HG02870 (cell line): Measurements from ENCODE around the gene ZNF474.

Experiments used
- ATAC-seq: cut with Tn5 transposase; IDR thresholded peaks from one replicate; pipeline ENCODE4 v1.9.1; 2021; ENCODE audit warnings: mild to moderate bottlenecking, moderate library complexity; ENCODE audit not compliant: unreplicated experiment

Gene ZNF474

GRCh38 chr5:122152266-122152900 is 23.0 kb downstream of the ZNF474 start:
- no peak for ATAC-seq

- no peak for ATAC-seq
Observed at GRCh38 chr5:122153230-122153629, 23.9 kb downstream of the ZNF474 start.

- ATAC-seq: no peak
Observed at GRCh38 chr5:122153774-122154173, 24.4 kb downstream of the ZNF474 start.

GRCh38 chr5:122154491-122154890 is 25.1 kb downstream of the ZNF474 start:
- ATAC-seq: no peak

- no peak for ATAC-seq
Observed at GRCh38 chr5:122154910-122155309, 25.6 kb downstream of the ZNF474 start.

- no peak for ATAC-seq
Observed at GRCh38 chr5:122155546-122155945, 26.2 kb downstream of the ZNF474 start.

- no peak for ATAC-seq
Observed at GRCh38 chr5:122156724-122157325, 27.5 kb downstream of the ZNF474 start.

GRCh38 chr5:122162100-122162638 is 32.8 kb downstream of the ZNF474 start:
- no peak for ATAC-seq

- ATAC-seq: no peak
Observed at GRCh38 chr5:122163121-122164069, 34.0 kb downstream of the ZNF474 start.

GRCh38 chr5:122164070-122164435 is 34.7 kb downstream of the ZNF474 start:
- no peak for ATAC-seq

- no peak for ATAC-seq
Observed at GRCh38 chr5:122164831-122165558, 35.6 kb downstream of the ZNF474 start.

- no peak for ATAC-seq
Observed at GRCh38 chr5:122165559-122166078, 36.3 kb downstream of the ZNF474 start.

GRCh38 chr5:122169350-122170103 is 40.2 kb downstream of the ZNF474 start:
- no peak for ATAC-seq

- no peak for ATAC-seq
Observed at GRCh38 chr5:122170620-122171019, 41.3 kb downstream of the ZNF474 start.

GRCh38 chr5:122172207-122172606 is 42.9 kb downstream of the ZNF474 start:
- no peak for ATAC-seq

- ATAC-seq: no peak
Observed at GRCh38 chr5:122173474-122174415, 44.4 kb downstream of the ZNF474 start.

- no peak for ATAC-seq
Observed at GRCh38 chr5:122175091-122175490, 45.7 kb downstream of the ZNF474 start.

- no peak for ATAC-seq
Observed at GRCh38 chr5:122175852-122176251, 46.5 kb downstream of the ZNF474 start.

GRCh38 chr5:122177161-122177560 is 47.8 kb downstream of the ZNF474 start:
- ATAC-seq: no peak
